CD4-positive, alpha-beta T cell treated with Interferon gamma for 1 hour (primary cell): Measurements from ENCODE around the gene TRABD2A.

Source experiments
- DNase-seq: peaks from one replicate; pipeline ENCODE4 v3.0.0-alpha.2; 2020

TRABD2A gene

GRCh38 chr2:84847326-84848050 is 33.4 kb downstream of the TRABD2A start:
- no peak for DNase-seq

GRCh38 chr2:84846741-84847142 is 34.1 kb downstream of the TRABD2A start:
- DNase-seq: no peak

GRCh38 chr2:84846041-84846663 is 34.7 kb downstream of the TRABD2A start:
- DNase-seq: peak; percentile 73

GRCh38 chr2:84844141-84844540 is 36.7 kb downstream of the TRABD2A start:
- DNase-seq: no peak

GRCh38 chr2:84841577-84841976 is 39.3 kb downstream of the TRABD2A start:
- peak; percentile 41 for DNase-seq

GRCh38 chr2:84840306-84840705 is 40.6 kb downstream of the TRABD2A start:
- DNase-seq: no peak

- DNase-seq: no peak
Measured at GRCh38 chr2:84839851-84840250, 41.0 kb downstream of the TRABD2A start.

- no peak for DNase-seq
Measured at GRCh38 chr2:84838434-84839145, 42.3 kb downstream of the TRABD2A start.

GRCh38 chr2:84836215-84836614 is 44.7 kb downstream of the TRABD2A start:
- no peak for DNase-seq

GRCh38 chr2:84833481-84834150 is 47.3 kb downstream of the TRABD2A start:
- no peak for DNase-seq

GRCh38 chr2:84832772-84833461 is 48.0 kb downstream of the TRABD2A start:
- DNase-seq: peak; percentile 44

- no peak for DNase-seq
Measured at GRCh38 chr2:84830758-84831500, 50.0 kb downstream of the TRABD2A start.

GRCh38 chr2:84830095-84830494 is 50.8 kb downstream of the TRABD2A start:
- peak; percentile 54 for DNase-seq

GRCh38 chr2:84829693-84830092 is 51.2 kb downstream of the TRABD2A start:
- DNase-seq: no peak

- DNase-seq: no peak
Measured at GRCh38 chr2:84827978-84828575, 52.8 kb downstream of the TRABD2A start.

GRCh38 chr2:84823788-84824187 is 57.1 kb downstream of the TRABD2A start:
- no peak for DNase-seq

- no peak for DNase-seq
Measured at GRCh38 chr2:84823229-84823628, 57.7 kb downstream of the TRABD2A start.

- no peak for DNase-seq
Measured at GRCh38 chr2:84821806-84822205, 59.1 kb downstream of the TRABD2A start.

GRCh38 chr2:84817239-84817655 is 63.6 kb downstream of the TRABD2A start:
- no peak for DNase-seq

- DNase-seq: no peak
Measured at GRCh38 chr2:84816426-84817026, 64.4 kb downstream of the TRABD2A start.

GRCh38 chr2:84815146-84815545 is 65.7 kb downstream of the TRABD2A start:
- DNase-seq: no peak
